ENCODE data around the gene IMMP1L.

The IMMP1L gene

DNA sequence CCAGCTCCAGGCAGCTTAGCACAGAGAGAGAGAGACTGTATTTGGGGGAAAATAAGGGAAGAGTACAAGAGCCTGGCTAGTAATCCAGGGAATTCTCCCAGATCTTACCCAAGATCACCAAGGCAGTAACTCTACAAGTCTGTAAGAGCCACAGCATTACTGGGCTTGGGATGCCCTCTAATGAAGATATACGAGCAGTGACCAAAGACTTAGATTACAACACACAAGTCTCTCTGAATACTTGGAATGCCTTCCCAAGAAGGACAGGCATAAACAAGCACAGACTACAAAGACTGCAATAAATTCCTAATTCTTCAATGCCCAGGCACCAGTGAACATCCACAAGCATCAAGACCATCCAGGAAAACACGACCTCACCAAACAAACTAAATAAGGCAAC, 122.0 kb downstream of the IMMP1L start:
- no peak for DNase-seq (ENCODE audit: low read depth in 2 of 2)

GRCh38 chr11:31383116-31383515, 126.3 kb downstream of the IMMP1L start:
- DNase-seq (ENCODE audit: low read depth in 2 of 2): no peak
